Body of pancreas (tissue), 4 donors: ENCODE results near the gene LHFPL4. TPM values are rescaled to one million over a fixed set of nuclear protein-coding genes. Genes with fewer than 3 reads are reported as not detected.
"Not testable (repeated sequence)": the region's sequence is repeated elsewhere in the genome, so short reads cannot be mapped to it uniquely, and the experiment has no call there.

ENCODE experiments used
- ATAC-seq: fragments of 150-250 bp; one replicate; pipeline ENCODE4 v1.9.1; 2016
- DNase-seq, 4 donors: peaks; one replicate each; pipeline ENCODE4 v3.0.0-alpha.2; 2019
- H3K27ac ChIP-seq, 4 donors: fragments of 200-600 bp; sonication (generic); 1 replicate in 3 of 4; 2 replicates in 1 of 4; pipeline versions ENCODE4 v1.5.1 to v1.6.1; 2016 to 2019; ENCODE audit warnings: mild to moderate bottlenecking in 1 of 4, mixed read lengths in 1 of 4, moderate library complexity in 1 of 4
- H3K27me3 ChIP-seq, 2 donors: fragments of 200-600 bp; sonication (generic); one replicate each; pipeline ENCODE4 v1.6.0; 2016; ENCODE audit warnings: mild to moderate bottlenecking in 1 of 2
- H3K36me3 ChIP-seq, 2 donors: fragments of 200-600 bp; sonication (generic); replicated peaks in 1 of 2; 2 replicates each; pipeline ENCODE4 v1.5.1; 2016; ENCODE audit warnings: low read depth in 2 of 2; ENCODE audit not compliant: insufficient read depth in 1 of 2
- H3K4me1 ChIP-seq: fragments of 200-600 bp; sonication (generic); one replicate; pipeline ENCODE4 v1.6.0; 2016
- H3K4me3 ChIP-seq, 2 donors: fragments of 200-600 bp; sonication (generic); 1 replicate in 1 of 2; 2 replicates in 1 of 2; pipeline ENCODE4 v1.5.1; 2016 to 2019
- H3K9me3 ChIP-seq, 3 donors: fragments of 200-600 bp; sonication (generic); 1 replicate in 2 of 3; 2 replicates in 1 of 3; pipeline ENCODE4 v1.5.1; 2016
- CTCF ChIP-seq, 7 experiments: fragments of 450-650 bp in 4 of 7; fragments of 200-600 bp in 3 of 7; sonication (generic) in 3 of 7; IDR thresholded peaks; one replicate each; pipeline ENCODE4 v1.5.1; 2016 to 2019; ENCODE audit warnings: antibody characterized with exemption in 7 of 7
- POLR2A ChIP-seq, 3 donors: fragments of 450-650 bp; IDR thresholded peaks; one replicate each; pipeline ENCODE4 v1.6.1; 2016; ENCODE audit warnings: antibody characterized with exemption in 3 of 3, mild to moderate bottlenecking in 2 of 3
- WGBS, 2 donors: methylation state at CpG; one replicate each; pipeline ENCODE4 v1.1.5; 2017; 5-methylcytosine and 5-hydroxymethylcytosine counted together
- intact Hi-C: fragments of 100-400 bp; cut with DNase I; formaldehyde crosslinking; loops from one replicate; pipeline ENCODE4 v1.15.1; 2023
- total RNA-seq, 2 donors: library from RNA; depleted of rRNA; stranded (reverse); fragments of >200 nt; gene quantifications; one replicate each; pipeline ENCODE4 v1.1.0, GENCODE V29; 2016

The LHFPL4 gene
- total RNA-seq, 2 donors from 2014 or later, result 0.52 to 0.66 TPM

- intact Hi-C loops, result no loop called here
Observed at GRCh38 chr3:9499455-9500107, 54.0 kb downstream of the LHFPL4 start.

DNA sequence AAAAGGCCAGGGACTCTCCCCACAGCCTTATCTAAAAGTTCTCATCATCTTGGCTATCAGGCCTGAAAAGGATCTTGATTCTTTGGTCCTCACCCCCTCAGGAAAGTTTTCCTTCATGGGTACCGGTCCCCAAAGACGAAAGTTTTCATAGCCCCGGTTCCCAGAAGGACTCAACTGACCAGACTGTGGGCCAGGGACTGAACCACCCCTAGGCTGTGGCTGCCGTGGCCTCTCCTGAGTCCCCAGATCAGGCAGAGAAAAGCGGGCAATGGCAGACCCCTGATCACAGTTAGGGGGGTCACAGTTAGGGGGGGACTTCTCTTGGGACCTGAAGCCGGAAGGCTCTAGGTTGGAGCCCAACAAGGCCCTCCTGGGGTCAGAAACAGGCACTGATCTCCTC lies 54.8 kb downstream of the LHFPL4 start:
- 76 to 77% methylated on average over 6 of the region's 6 CpGs for WGBS, 2 donors

More at GRCh38 chr3:9499455-9500107, 54.0 kb downstream of the LHFPL4 start:
- 15 to 17% methylated on average over 16 to 19 of the region's 19 CpGs for WGBS, 2 donors
- no peaks in the 10 kb centered on the region for H3K36me3 ChIP-seq
- no peak overlapping the region for H3K4me3 ChIP-seq
- H3K27me3 ChIP-seq, result peaks cover 0 to 6% of the 10 kb centered on the region in 2 donors
- DNase-seq (no peak), ATAC-seq (no peak)
- TF ChIP-seq CTCF (IDR thresholded peaks at IDR 0.05) (no peak), POLR2A (IDR thresholded peaks at IDR 0.05) (no peak)
- no peaks in the 10 kb centered on the region for H3K9me3 ChIP-seq
- H3K4me1 ChIP-seq, result peaks cover 15% of the 10 kb centered on the region
- H3K27ac ChIP-seq, result no peak overlapping the region

GRCh38 chr3:9497821-9498565 lies 55.6 kb downstream of the LHFPL4 start:
- H3K36me3 ChIP-seq, result no peaks in the 10 kb centered on the region
- peaks cover 0 to 6% of the 10 kb centered on the region in 2 donors for H3K27me3 ChIP-seq
- no peak for TF ChIP-seq POLR2A (IDR thresholded peaks at IDR 0.05)
- no peak for TF ChIP-seq CTCF (IDR thresholded peaks at IDR 0.05)
- 81 to 86% methylated on average over 7 to 8 of the region's 8 CpGs for WGBS, 2 donors
- no peaks in the 10 kb centered on the region for H3K9me3 ChIP-seq
- intact Hi-C loops, result no loop called here
- ATAC-seq, result no peak
- peaks cover 15% of the 10 kb centered on the region for H3K4me1 ChIP-seq
- no peak for DNase-seq
- H3K27ac ChIP-seq, result no peak overlapping the region
- no peak overlapping the region for H3K4me3 ChIP-seq

More for the DNA sequence above, 54.8 kb downstream of the LHFPL4 start:
- ATAC-seq (no peak), DNase-seq (no peak)
- Histone ChIP-seq H3K27ac (no peak overlapping the region), H3K4me3 (no peak overlapping the region), H3K27me3 (peaks cover 0 to 6% of the 10 kb centered on the region in 2 donors), H3K9me3 (no peaks in the 10 kb centered on the region), H3K36me3 (no peaks in the 10 kb centered on the region), H3K4me1 (peaks cover 15% of the 10 kb centered on the region)
- TF ChIP-seq POLR2A (IDR thresholded peaks at IDR 0.05), result no peak
- no peak for TF ChIP-seq CTCF (IDR thresholded peaks at IDR 0.05)
- intact Hi-C loops, result no loop called here

- ATAC-seq (no peak), DNase-seq (no peak)
- intact Hi-C loops, result no loop called here
- WGBS, 2 donors, result 66 to 70% methylated on average over 6 of the region's 6 CpGs
- Histone ChIP-seq H3K36me3 (no peaks in the 10 kb centered on the region), H3K27me3 (peaks cover 0 to 6% of the 10 kb centered on the region in 2 donors), H3K4me1 (peaks cover 15% of the 10 kb centered on the region), H3K9me3 (no peaks in the 10 kb centered on the region), H3K4me3 (no peak overlapping the region), H3K27ac (no peak overlapping the region)
- TF ChIP-seq CTCF (IDR thresholded peaks at IDR 0.05), result no peak
- TF ChIP-seq POLR2A (IDR thresholded peaks at IDR 0.05), result no peak
Observed at GRCh38 chr3:9496893-9497292, 56.7 kb downstream of the LHFPL4 start.

GRCh38 chr3:9494036-9494435 lies 59.6 kb downstream of the LHFPL4 start:
- not testable (repeated sequence) for ATAC-seq
- WGBS, 2 donors, result 92% methylated on average over 15 of the region's 15 CpGs

More at GRCh38 chr3:9494036-9494435, 59.6 kb downstream of the LHFPL4 start:
- H3K4me1 ChIP-seq, H3K4me3 ChIP-seq, intact Hi-C loops, H3K9me3 ChIP-seq, H3K27me3 ChIP-seq, DNase-seq, H3K36me3 ChIP-seq, H3K27ac ChIP-seq: not testable (repeated sequence)
